ENCODE results near the gene ETV3.

DNA sequence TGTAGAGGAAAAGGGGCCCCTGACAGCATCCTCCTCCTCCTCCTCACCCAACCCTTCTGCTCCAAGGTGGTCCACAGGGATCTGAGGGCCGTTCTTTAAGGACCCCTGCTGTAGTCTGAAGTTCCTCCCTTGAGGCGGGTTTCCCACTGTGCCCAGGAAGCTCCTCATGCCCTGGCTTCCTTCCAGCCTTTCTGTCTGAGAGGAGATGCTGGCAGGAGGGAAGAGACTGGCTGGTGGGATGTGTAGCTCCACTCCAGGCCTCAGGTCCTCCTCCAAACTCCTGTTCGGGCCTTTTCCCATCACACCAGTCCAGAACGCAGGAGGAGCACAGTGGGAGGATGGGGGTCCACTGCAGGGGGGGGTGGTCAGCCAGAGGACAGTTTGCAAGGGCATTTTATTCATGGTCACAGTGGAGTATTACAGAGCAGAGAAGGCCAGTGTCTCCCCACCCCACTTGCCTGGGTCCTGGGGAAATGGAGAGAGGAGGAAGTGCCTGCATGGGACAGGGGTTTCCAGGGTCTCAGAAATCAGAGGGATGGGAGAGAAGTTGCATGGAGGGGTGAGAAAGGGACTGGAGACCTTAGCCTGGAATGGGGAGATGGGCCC, 46.4 kb downstream of the ETV3 start:
- TF ChIP-seq, protein P1, sequence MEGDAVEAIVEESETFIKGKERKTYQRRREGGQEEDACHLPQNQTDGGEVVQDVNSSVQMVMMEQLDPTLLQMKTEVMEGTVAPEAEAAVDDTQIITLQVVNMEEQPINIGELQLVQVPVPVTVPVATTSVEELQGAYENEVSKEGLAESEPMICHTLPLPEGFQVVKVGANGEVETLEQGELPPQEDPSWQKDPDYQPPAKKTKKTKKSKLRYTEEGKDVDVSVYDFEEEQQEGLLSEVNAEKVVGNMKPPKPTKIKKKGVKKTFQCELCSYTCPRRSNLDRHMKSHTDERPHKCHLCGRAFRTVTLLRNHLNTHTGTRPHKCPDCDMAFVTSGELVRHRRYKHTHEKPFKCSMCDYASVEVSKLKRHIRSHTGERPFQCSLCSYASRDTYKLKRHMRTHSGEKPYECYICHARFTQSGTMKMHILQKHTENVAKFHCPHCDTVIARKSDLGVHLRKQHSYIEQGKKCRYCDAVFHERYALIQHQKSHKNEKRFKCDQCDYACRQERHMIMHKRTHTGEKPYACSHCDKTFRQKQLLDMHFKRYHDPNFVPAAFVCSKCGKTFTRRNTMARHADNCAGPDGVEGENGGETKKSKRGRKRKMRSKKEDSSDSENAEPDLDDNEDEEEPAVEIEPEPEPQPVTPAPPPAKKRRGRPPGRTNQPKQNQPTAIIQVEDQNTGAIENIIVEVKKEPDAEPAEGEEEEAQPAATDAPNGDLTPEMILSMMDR (IDR thresholded peaks at IDR 0.05) = no peak
- TF ChIP-seq EP300 (IDR thresholded peaks at IDR 0.05) (no peak), POLR2A (IDR thresholded peaks at IDR 0.05) (no peak), POLR2AphosphoS5 (IDR thresholded peaks at IDR 0.05) (no peak)

All from stomach (tissue), 4 donors.